Esophagus muscularis mucosa (tissue), 3 donors: ENCODE data around the gene GALNT13.

Experiments
- POLR2AphosphoS5 ChIP-seq, 2 donors: sonication (generic); formaldehyde crosslinking; IDR thresholded peaks; one replicate each; pipeline ENCODE4 v1.6.1; 2017; ENCODE audit warnings: antibody characterized with exemption in 2 of 2
- TF ChIP-seq, protein P1 (sequence below), 3 experiments: fragments of 200-600 bp in 2 of 3; fragments of 450-650 bp in 1 of 3; sonication (generic) in 2 of 3; IDR thresholded peaks; one replicate each; pipeline ENCODE4 v1.5.1; 2017 to 2019; ENCODE audit warnings: antibody characterized with exemption in 3 of 3, mild to moderate bottlenecking in 2 of 3, moderate library complexity in 1 of 3

DNA sequence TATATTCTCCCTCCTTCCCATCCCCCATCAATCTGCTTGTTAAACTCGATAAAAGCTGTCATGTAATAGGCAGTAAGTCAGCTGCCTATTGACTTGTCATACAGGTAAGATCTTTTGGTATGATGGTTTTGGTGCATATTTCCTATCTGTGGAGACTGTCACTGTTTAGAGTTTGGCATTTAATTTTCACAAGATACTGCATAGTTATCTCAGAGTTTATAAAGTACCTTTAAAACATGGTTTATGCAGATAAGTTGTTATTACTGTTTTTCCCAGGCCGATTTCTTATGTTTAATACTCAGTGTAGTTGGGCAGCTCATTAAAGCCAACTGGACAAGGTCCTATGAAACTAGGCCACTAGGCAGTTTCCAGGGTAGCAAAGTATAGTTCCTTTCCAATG, 222.1 kb downstream of the GALNT13 start:
- TF ChIP-seq, protein P1, sequence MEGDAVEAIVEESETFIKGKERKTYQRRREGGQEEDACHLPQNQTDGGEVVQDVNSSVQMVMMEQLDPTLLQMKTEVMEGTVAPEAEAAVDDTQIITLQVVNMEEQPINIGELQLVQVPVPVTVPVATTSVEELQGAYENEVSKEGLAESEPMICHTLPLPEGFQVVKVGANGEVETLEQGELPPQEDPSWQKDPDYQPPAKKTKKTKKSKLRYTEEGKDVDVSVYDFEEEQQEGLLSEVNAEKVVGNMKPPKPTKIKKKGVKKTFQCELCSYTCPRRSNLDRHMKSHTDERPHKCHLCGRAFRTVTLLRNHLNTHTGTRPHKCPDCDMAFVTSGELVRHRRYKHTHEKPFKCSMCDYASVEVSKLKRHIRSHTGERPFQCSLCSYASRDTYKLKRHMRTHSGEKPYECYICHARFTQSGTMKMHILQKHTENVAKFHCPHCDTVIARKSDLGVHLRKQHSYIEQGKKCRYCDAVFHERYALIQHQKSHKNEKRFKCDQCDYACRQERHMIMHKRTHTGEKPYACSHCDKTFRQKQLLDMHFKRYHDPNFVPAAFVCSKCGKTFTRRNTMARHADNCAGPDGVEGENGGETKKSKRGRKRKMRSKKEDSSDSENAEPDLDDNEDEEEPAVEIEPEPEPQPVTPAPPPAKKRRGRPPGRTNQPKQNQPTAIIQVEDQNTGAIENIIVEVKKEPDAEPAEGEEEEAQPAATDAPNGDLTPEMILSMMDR (IDR thresholded peaks at IDR 0.05) = no peak
- no peak for TF ChIP-seq POLR2AphosphoS5 (IDR thresholded peaks at IDR 0.05)
